ENCODE data around the gene CRYBA1.
"Not testable (repeated sequence)": the region's sequence is repeated elsewhere in the genome, so short reads cannot be mapped to it uniquely, and the experiment has no call there.

The CRYBA1 gene

GRCh38 chr17:29225396-29225795 lies 21.3 kb upstream of the CRYBA1 start:
- H3K79me2 ChIP-seq (ENCODE audit: control insufficient read depth, insufficient read depth, low read length) = no peaks in the 10 kb centered on the region
- H3K56ac ChIP-seq (ENCODE audit: low read length) = no peak overlapping the region
- H2BK5ac ChIP-seq (ENCODE audit: low read length) = no peak overlapping the region
- no peak overlapping the region for H3K9ac ChIP-seq (ENCODE audit: low read length)
- no peaks in the 10 kb centered on the region for H3K27me3 ChIP-seq (ENCODE audit: insufficient read depth, low read length, poor library complexity)
- no peak overlapping the region for H3K4me3 ChIP-seq (ENCODE audit: low read length)
- no peaks in the 10 kb centered on the region for H3K4me1 ChIP-seq (ENCODE audit: control insufficient read depth, low read depth, low read length)
- no peak overlapping the region for H3K27ac ChIP-seq (ENCODE audit: low read depth, low read length)
- no peak overlapping the region for H2BK120ac ChIP-seq (ENCODE audit: low read depth, low read length)
- no peak overlapping the region for H2BK15ac ChIP-seq (replicated peaks; ENCODE audit: low read depth)
- H3K36me3 ChIP-seq (ENCODE audit: control insufficient read depth, insufficient read depth, low read length) = no peaks in the 10 kb centered on the region
- no peaks in the 10 kb centered on the region for H3K79me1 ChIP-seq (ENCODE audit: low read length)
- H3K23ac ChIP-seq (ENCODE audit: low read length) = no peak overlapping the region
- no peak overlapping the region for H3K4ac ChIP-seq (ENCODE audit: low read depth, low read length)
- no peak overlapping the region for H4K5ac ChIP-seq (ENCODE audit: low read length)
- no peak overlapping the region for H3K4me2 ChIP-seq (ENCODE audit: low read length)
- DNase-seq = no peak
- no peak overlapping the region for H2AK5ac ChIP-seq (ENCODE audit: low read length)
- H4K8ac ChIP-seq (ENCODE audit: low read depth, low read length) = no peak overlapping the region
- H3K18ac ChIP-seq (ENCODE audit: low read length) = no peak overlapping the region

GRCh38 chr17:29233301-29233700 lies 13.4 kb upstream of the CRYBA1 start:
- Histone ChIP-seq H2AK5ac (ENCODE audit: low read length) (no peak overlapping the region), H3K4me2 (ENCODE audit: low read length) (no peak overlapping the region), H3K27me3 (ENCODE audit: insufficient read depth, low read length, poor library complexity) (no peaks in the 10 kb centered on the region), H2BK120ac (ENCODE audit: low read depth, low read length) (no peak overlapping the region), H3K36me3 (ENCODE audit: control insufficient read depth, insufficient read depth, low read length) (no peaks in the 10 kb centered on the region), H3K79me2 (ENCODE audit: control insufficient read depth, insufficient read depth, low read length) (no peaks in the 10 kb centered on the region), H3K23ac (ENCODE audit: low read length) (no peak overlapping the region), H3K56ac (ENCODE audit: low read length) (no peak overlapping the region), H2BK15ac (replicated peaks; ENCODE audit: low read depth) (no peak overlapping the region), H4K8ac (ENCODE audit: low read depth, low read length) (no peak overlapping the region), H3K4me3 (ENCODE audit: low read length) (no peak overlapping the region), H3K18ac (ENCODE audit: low read length) (no peak overlapping the region), H3K27ac (ENCODE audit: low read depth, low read length) (no peak overlapping the region), H4K5ac (ENCODE audit: low read length) (no peak overlapping the region), H3K4me1 (ENCODE audit: control insufficient read depth, low read depth, low read length) (no peaks in the 10 kb centered on the region), H3K79me1 (ENCODE audit: low read length) (no peaks in the 10 kb centered on the region), H3K9ac (ENCODE audit: low read length) (no peak overlapping the region), H2BK5ac (ENCODE audit: low read length) (no peak overlapping the region), H3K4ac (ENCODE audit: low read depth, low read length) (no peak overlapping the region)
- DNase-seq = no peak
- no CpG with 5 or more reads among the region's 1 CpG for WGBS (ENCODE audit: extremely low coverage, insufficient coverage, low lambda C conversion rate)

GRCh38 chr17:29234972-29235371 lies 11.7 kb upstream of the CRYBA1 start:
- not testable (repeated sequence) for H4K8ac ChIP-seq (ENCODE audit: low read depth, low read length); H3K27ac ChIP-seq (ENCODE audit: low read depth, low read length)

GRCh38 chr17:29235904-29236303 lies 10.8 kb upstream of the CRYBA1 start:
- H3K18ac ChIP-seq (ENCODE audit: low read length) = no peak overlapping the region
- no peak overlapping the region for H2BK5ac ChIP-seq (ENCODE audit: low read length)
- H3K23ac ChIP-seq (ENCODE audit: low read length) = no peak overlapping the region
- H4K8ac ChIP-seq (ENCODE audit: low read depth, low read length) = no peak overlapping the region
- no peak overlapping the region for H4K5ac ChIP-seq (ENCODE audit: low read length)
- no peaks in the 10 kb centered on the region for H3K27me3 ChIP-seq (ENCODE audit: insufficient read depth, low read length, poor library complexity)
- H3K4ac ChIP-seq (ENCODE audit: low read depth, low read length) = no peak overlapping the region
- H3K9ac ChIP-seq (ENCODE audit: low read length) = no peak overlapping the region
- no peaks in the 10 kb centered on the region for H3K36me3 ChIP-seq (ENCODE audit: control insufficient read depth, insufficient read depth, low read length)
- no CpG with 5 or more reads among the region's 3 CpGs for WGBS (ENCODE audit: extremely low coverage, insufficient coverage, low lambda C conversion rate)
- no peaks in the 10 kb centered on the region for H3K79me2 ChIP-seq (ENCODE audit: control insufficient read depth, insufficient read depth, low read length)
- H2BK120ac ChIP-seq (ENCODE audit: low read depth, low read length) = no peak overlapping the region
- H2AK5ac ChIP-seq (ENCODE audit: low read length) = no peak overlapping the region
- no peak overlapping the region for H3K27ac ChIP-seq (ENCODE audit: low read depth, low read length)
- no peak for DNase-seq
- no peaks in the 10 kb centered on the region for H3K79me1 ChIP-seq (ENCODE audit: low read length)
- no peak overlapping the region for H3K4me3 ChIP-seq (ENCODE audit: low read length)
- H3K4me2 ChIP-seq (ENCODE audit: low read length) = no peak overlapping the region
- no peak overlapping the region for H3K56ac ChIP-seq (ENCODE audit: low read length)
- no peaks in the 10 kb centered on the region for H3K4me1 ChIP-seq (ENCODE audit: control insufficient read depth, low read depth, low read length)
- no peak overlapping the region for H2BK15ac ChIP-seq (replicated peaks; ENCODE audit: low read depth)

More at GRCh38 chr17:29234972-29235371, 11.7 kb upstream of the CRYBA1 start:
- H4K5ac ChIP-seq (ENCODE audit: low read length); H3K4me2 ChIP-seq (ENCODE audit: low read length); DNase-seq; H2BK15ac ChIP-seq (replicated peaks; ENCODE audit: low read depth); H3K9ac ChIP-seq (ENCODE audit: low read length); H2BK5ac ChIP-seq (ENCODE audit: low read length); H3K18ac ChIP-seq (ENCODE audit: low read length); H3K23ac ChIP-seq (ENCODE audit: low read length); H3K4me1 ChIP-seq (ENCODE audit: control insufficient read depth, low read depth, low read length); H3K56ac ChIP-seq (ENCODE audit: low read length); H3K79me1 ChIP-seq (ENCODE audit: low read length); H3K4me3 ChIP-seq (ENCODE audit: low read length); H3K27me3 ChIP-seq (ENCODE audit: insufficient read depth, low read length, poor library complexity); H2AK5ac ChIP-seq (ENCODE audit: low read length); H3K79me2 ChIP-seq (ENCODE audit: control insufficient read depth, insufficient read depth, low read length); H3K36me3 ChIP-seq (ENCODE audit: control insufficient read depth, insufficient read depth, low read length); H2BK120ac ChIP-seq (ENCODE audit: low read depth, low read length); H3K4ac ChIP-seq (ENCODE audit: low read depth, low read length): not testable (repeated sequence)
- WGBS (ENCODE audit: extremely low coverage, insufficient coverage, low lambda C conversion rate) = no CpG with 5 or more reads among the region's 7 CpGs

- no peak overlapping the region for H3K9ac ChIP-seq (ENCODE audit: low read length)
- no peak overlapping the region for H3K4me2 ChIP-seq (ENCODE audit: low read length)
- no peak overlapping the region for H3K4me3 ChIP-seq (ENCODE audit: low read length)
- no peak overlapping the region for H3K4ac ChIP-seq (ENCODE audit: low read depth, low read length)
- H3K4me1 ChIP-seq (ENCODE audit: control insufficient read depth, low read depth, low read length) = no peaks in the 10 kb centered on the region
- no peak overlapping the region for H3K56ac ChIP-seq (ENCODE audit: low read length)
- no CpG with 5 or more reads among the region's 3 CpGs for WGBS (ENCODE audit: extremely low coverage, insufficient coverage, low lambda C conversion rate)
- no peaks in the 10 kb centered on the region for H3K27me3 ChIP-seq (ENCODE audit: insufficient read depth, low read length, poor library complexity)
- no peaks in the 10 kb centered on the region for H3K79me1 ChIP-seq (ENCODE audit: low read length)
- no peak overlapping the region for H4K8ac ChIP-seq (ENCODE audit: low read depth, low read length)
- no peaks in the 10 kb centered on the region for H3K36me3 ChIP-seq (ENCODE audit: control insufficient read depth, insufficient read depth, low read length)
- no peak overlapping the region for H2BK120ac ChIP-seq (ENCODE audit: low read depth, low read length)
- no peak overlapping the region for H2BK15ac ChIP-seq (replicated peaks; ENCODE audit: low read depth)
- no peak overlapping the region for H3K18ac ChIP-seq (ENCODE audit: low read length)
- no peaks in the 10 kb centered on the region for H3K79me2 ChIP-seq (ENCODE audit: control insufficient read depth, insufficient read depth, low read length)
- no peak overlapping the region for H3K23ac ChIP-seq (ENCODE audit: low read length)
- H2AK5ac ChIP-seq (ENCODE audit: low read length) = no peak overlapping the region
- peak; percentile 52 for DNase-seq
- no peak overlapping the region for H4K5ac ChIP-seq (ENCODE audit: low read length)
- H2BK5ac ChIP-seq (ENCODE audit: low read length) = no peak overlapping the region
- H3K27ac ChIP-seq (ENCODE audit: low read depth, low read length) = no peak overlapping the region
Observed at GRCh38 chr17:29237476-29238132, 9.1 kb upstream of the CRYBA1 start.

- no peaks in the 10 kb centered on the region for H3K36me3 ChIP-seq (ENCODE audit: control insufficient read depth, insufficient read depth, low read length)
- no peak overlapping the region for H2BK5ac ChIP-seq (ENCODE audit: low read length)
- H3K27me3 ChIP-seq (ENCODE audit: insufficient read depth, low read length, poor library complexity) = no peaks in the 10 kb centered on the region
- no peak for DNase-seq
- H3K4me1 ChIP-seq (ENCODE audit: control insufficient read depth, low read depth, low read length) = no peaks in the 10 kb centered on the region
- H3K9ac ChIP-seq (ENCODE audit: low read length) = no peak overlapping the region
- H2BK120ac ChIP-seq (ENCODE audit: low read depth, low read length) = no peak overlapping the region
- H2AK5ac ChIP-seq (ENCODE audit: low read length) = no peak overlapping the region
- H3K56ac ChIP-seq (ENCODE audit: low read length) = no peak overlapping the region
- no peak overlapping the region for H2BK15ac ChIP-seq (replicated peaks; ENCODE audit: low read depth)
- H3K79me1 ChIP-seq (ENCODE audit: low read length) = no peaks in the 10 kb centered on the region
- H3K27ac ChIP-seq (ENCODE audit: low read depth, low read length) = no peak overlapping the region
- no peak overlapping the region for H4K8ac ChIP-seq (ENCODE audit: low read depth, low read length)
- H3K79me2 ChIP-seq (ENCODE audit: control insufficient read depth, insufficient read depth, low read length) = no peaks in the 10 kb centered on the region
- H3K4me2 ChIP-seq (ENCODE audit: low read length) = no peak overlapping the region
- no peak overlapping the region for H4K5ac ChIP-seq (ENCODE audit: low read length)
- no peak overlapping the region for H3K18ac ChIP-seq (ENCODE audit: low read length)
- no CpG with 5 or more reads among the region's 8 CpGs for WGBS (ENCODE audit: extremely low coverage, insufficient coverage, low lambda C conversion rate)
- no peak overlapping the region for H3K4me3 ChIP-seq (ENCODE audit: low read length)
- H3K23ac ChIP-seq (ENCODE audit: low read length) = no peak overlapping the region
- H3K4ac ChIP-seq (ENCODE audit: low read depth, low read length) = no peak overlapping the region
Observed at GRCh38 chr17:29238133-29238850, 8.4 kb upstream of the CRYBA1 start.

Data from mesendoderm (in vitro differentiated cells).